ENCODE data around the gene HLCS.
"Not testable (repeated sequence)": the region's sequence is repeated elsewhere in the genome, so short reads cannot be mapped to it uniquely, and the experiment has no call there.

Gene HLCS

GRCh38 chr21:36847189-36847588 lies 119.3 kb downstream of the HLCS start:
- no peak for DNase-seq (ENCODE audit: low spot score)

DNA sequence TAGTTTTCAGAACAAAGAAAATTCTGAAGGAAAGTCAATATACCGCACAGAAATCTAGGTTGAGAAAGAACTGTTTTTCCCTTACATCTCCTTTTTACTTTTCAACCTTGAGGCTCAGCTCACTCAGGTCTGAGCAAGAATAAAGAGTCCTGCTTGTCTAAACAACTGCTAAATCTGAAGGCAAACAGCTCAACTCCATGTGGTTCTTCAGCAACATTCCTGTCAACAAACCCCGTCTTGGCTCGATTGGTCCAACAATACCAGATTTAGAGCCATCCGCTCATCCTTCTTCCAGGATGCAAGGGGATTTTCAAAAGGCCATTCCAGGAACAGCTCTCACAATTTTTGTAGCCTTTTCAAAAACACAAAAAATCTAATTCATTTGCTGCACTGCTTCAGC lies 119.8 kb downstream of the HLCS start:
- no peak for DNase-seq (ENCODE audit: low spot score)

GRCh38 chr21:36845790-36846189 lies 120.7 kb downstream of the HLCS start:
- DNase-seq (ENCODE audit: low spot score), result no peak

- no peak for DNase-seq (ENCODE audit: low spot score)
Observed at GRCh38 chr21:36845070-36845469, 121.4 kb downstream of the HLCS start.

- DNase-seq (ENCODE audit: low spot score), result no peak
Observed at GRCh38 chr21:36841866-36842265, 124.6 kb downstream of the HLCS start.

DNA sequence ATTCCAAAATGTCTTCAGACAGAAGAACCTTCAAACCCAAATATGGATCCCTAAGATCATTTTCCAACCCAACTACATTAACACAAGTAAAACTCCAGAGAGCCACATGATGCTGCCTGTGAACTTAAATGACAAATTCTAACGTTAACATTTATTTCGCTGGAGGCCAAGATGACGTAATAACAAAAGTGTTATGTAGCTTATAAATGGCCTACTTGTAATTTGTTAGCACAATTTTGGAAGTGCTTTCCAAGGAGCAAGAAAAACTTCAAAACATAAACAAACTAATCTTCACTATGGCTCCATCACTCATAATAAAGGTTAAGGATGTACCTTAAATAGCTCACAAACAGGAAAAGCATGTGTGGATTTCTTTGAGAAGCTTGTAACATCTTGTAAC lies 126.7 kb downstream of the HLCS start:
- DNase-seq (ENCODE audit: low spot score), result no peak

GRCh38 chr21:36839123-36839522 lies 127.3 kb downstream of the HLCS start:
- no peak for DNase-seq (ENCODE audit: low spot score)

DNA sequence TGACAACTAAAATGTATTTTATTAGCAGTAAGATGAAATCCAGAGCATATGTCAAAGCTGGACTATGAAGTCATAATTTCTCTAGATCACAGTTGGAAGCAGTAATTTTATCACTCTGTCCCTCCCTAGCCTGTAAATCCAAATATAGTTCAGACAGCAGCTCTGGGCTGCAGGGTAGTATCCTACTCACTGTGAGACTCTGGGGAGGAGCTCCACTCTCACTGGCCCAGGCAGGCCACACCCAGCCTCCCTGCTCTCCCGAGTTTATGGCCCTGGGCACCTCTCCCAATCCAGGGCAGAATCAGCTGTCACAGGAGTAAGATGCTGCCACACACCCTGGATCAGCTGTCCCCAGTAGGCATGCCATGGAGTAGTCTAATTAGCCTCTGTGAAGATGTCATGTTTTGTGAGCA lies 131.1 kb downstream of the HLCS start:
- DNase-seq (ENCODE audit: low spot score), result no peak

- DNase-seq (ENCODE audit: low spot score), result no peak
Observed at GRCh38 chr21:36834192-36834591, 132.3 kb downstream of the HLCS start.

DNA sequence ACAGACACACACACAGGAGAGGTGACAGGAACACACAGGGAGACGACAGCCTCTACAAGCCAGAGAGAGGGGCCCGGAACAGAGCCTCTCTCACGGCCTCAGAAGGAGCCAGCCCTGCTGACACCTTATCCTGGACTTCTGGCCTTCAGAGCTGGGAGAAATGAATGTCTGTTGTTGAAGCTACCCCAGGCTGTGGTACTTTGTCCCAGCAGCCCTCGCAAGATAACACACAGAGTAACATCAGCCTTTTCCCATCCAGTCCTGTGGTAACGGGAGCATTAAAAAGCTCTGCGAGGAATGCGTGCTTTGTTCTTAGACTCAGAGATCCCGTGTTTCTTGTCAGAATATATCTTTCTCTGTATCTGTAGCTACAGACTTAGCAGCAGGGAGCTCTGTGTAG lies 136.4 kb downstream of the HLCS start:
- DNase-seq (ENCODE audit: low spot score), result no peak

DNA sequence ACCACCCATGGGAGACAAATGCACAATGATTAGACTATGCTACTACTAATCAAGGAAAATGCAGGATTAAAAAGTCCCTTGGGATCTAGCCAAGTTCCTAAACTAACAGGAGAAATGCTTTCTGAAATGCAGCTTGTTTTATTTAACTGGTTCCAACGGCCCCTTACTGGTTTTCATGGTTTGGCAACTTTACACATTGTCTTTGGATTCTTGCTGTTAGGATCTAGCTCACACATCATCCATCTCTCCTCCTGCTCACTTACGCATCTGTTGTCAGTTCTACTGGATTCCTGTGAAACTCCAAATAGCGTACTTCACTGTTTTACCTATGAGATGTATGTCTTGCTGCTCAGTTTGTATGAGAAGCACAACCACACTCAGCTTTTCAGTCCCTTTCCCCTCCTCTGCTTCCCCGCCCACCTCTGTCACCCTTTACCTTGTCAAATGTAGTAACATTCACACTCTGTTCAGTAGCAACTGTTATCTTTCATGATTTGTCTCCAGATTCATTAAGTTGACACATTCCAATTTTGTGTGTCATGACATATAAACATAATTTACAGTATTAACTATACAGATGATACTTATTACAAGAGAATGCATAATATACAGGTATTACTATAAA lies 137.5 kb downstream of the HLCS start:
- no peak for DNase-seq (ENCODE audit: low spot score)

DNA sequence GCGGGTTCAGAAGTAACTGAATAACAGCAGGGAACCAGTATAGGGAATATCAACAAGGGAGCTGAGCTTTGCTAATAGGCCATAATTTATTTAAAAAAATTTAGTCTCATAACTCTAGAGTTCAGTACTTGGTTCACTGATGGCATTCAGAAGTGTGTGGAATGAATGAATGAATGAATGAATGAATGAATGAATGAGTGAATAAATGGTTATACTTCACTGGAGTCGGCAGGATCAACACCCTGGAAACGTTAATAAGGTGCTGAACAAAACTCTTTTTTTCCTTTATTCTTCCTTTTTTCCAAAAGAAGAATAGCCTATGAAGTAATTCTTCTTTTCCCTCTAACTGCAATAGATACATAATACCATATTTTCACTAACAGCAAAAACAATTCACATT lies 138.3 kb downstream of the HLCS start:
- DNase-seq (ENCODE audit: low spot score), result no peak

DNA sequence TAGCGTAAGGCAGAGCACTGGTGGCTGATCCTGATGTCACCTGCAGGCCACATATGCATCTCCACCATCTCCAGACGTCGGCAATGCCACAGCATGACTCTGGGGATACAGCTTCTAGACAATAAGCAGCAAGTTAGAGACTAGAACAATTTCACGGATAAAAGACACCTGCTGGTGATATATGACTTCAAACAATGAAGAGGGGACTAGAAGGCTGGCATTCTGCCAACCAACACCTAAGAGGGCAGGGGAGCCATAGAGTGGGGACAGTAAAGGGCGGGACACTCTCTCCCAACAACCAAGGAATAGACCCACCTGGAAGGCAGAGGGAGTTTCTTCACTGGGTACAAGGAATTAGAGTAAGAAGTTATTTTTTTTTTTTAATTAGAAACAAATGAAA lies 140.8 kb downstream of the HLCS start:
- DNase-seq (ENCODE audit: low spot score), result no peak

- DNase-seq (ENCODE audit: low spot score), result no peak
Observed at GRCh38 chr21:36821032-36821299, 145.5 kb downstream of the HLCS start.

- no peak for DNase-seq (ENCODE audit: low spot score)
Observed at GRCh38 chr21:36820176-36821031, 146.1 kb downstream of the HLCS start.

GRCh38 chr21:36817732-36818450 lies 148.6 kb downstream of the HLCS start:
- DNase-seq (ENCODE audit: low spot score), result no peak

- no peak for DNase-seq (ENCODE audit: low spot score)
Observed at GRCh38 chr21:36816561-36817130, 149.8 kb downstream of the HLCS start.

DNA sequence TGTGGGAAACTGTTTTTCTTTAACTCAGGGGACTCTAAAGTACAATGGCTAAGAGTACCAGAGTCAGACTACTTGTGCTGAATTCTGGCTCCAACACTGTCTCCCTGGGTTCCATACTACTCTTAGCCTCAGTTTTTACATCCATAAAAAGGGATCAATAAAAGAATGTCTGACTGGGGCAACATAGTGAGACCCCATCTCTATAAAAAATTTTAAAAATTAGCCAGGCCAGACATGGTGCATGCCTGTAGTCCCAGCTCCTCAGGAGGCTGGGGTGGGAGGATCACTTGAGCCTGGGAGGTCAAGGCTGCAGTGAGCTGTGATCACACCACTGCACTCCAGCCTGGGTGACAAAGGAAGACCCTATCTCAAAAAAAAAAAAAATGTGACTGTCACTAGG lies 150.4 kb downstream of the HLCS start:
- DNase-seq (ENCODE audit: low spot score), result not testable (repeated sequence)

GRCh38 chr21:36815284-36815683 lies 151.2 kb downstream of the HLCS start:
- no peak for DNase-seq (ENCODE audit: low spot score)

GRCh38 chr21:36813052-36813451 lies 153.4 kb downstream of the HLCS start:
- DNase-seq (ENCODE audit: low spot score), result no peak

- DNase-seq (ENCODE audit: low spot score), result no peak
Observed at GRCh38 chr21:36811762-36812161, 154.7 kb downstream of the HLCS start.

- DNase-seq (ENCODE audit: low spot score), result no peak
Observed at GRCh38 chr21:36810443-36810842, 156.0 kb downstream of the HLCS start.

GRCh38 chr21:36807422-36807928 lies 159.0 kb downstream of the HLCS start:
- DNase-seq (ENCODE audit: low spot score), result no peak
